Measurements from ENCODE around the gene CPTP.

DNA sequence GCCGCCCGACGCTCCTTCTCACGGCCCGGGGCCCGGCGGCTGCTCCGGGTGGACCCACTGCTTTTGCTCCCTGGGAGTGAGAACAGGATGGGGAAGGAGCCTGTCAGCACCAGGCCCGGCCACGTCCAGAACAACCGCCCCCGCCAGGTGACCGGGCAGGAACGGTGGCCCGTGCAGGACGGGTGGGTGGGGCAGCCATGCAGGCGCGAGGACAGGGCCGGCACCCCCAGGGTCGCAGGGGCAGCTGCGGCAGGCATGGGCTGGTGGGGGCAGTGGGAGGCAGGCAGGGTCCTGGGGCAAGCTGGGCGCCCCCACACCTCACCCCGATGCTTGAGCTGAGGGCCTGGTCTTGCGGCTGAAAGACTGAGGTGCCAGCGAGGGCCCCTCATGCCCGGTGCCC, 11.8 kb downstream of the CPTP start:
- TF ChIP-seq YY1 (IDR thresholded peaks at IDR 0.05; ENCODE audit: insufficient read depth, insufficient read length) (no peak), ZNF274 (IDR thresholded peaks at IDR 0.05; ENCODE audit: low read depth, low read length) (no peak), SUZ12 (IDR thresholded peaks at IDR 0.05; ENCODE audit: extremely low read depth, insufficient read depth, insufficient read length) (no peak)
